ENCODE measurements around the gene CYB561D1.

CYB561D1 gene

GRCh38 chr1:109521002-109521951 is 27.4 kb downstream of the CYB561D1 start:
- no peak overlapping the region for H3K4me3 ChIP-seq (ENCODE audit: low read depth, low read length)
- no peak for DNase-seq (ENCODE audit: low read depth)
- TF ChIP-seq, protein P1, sequence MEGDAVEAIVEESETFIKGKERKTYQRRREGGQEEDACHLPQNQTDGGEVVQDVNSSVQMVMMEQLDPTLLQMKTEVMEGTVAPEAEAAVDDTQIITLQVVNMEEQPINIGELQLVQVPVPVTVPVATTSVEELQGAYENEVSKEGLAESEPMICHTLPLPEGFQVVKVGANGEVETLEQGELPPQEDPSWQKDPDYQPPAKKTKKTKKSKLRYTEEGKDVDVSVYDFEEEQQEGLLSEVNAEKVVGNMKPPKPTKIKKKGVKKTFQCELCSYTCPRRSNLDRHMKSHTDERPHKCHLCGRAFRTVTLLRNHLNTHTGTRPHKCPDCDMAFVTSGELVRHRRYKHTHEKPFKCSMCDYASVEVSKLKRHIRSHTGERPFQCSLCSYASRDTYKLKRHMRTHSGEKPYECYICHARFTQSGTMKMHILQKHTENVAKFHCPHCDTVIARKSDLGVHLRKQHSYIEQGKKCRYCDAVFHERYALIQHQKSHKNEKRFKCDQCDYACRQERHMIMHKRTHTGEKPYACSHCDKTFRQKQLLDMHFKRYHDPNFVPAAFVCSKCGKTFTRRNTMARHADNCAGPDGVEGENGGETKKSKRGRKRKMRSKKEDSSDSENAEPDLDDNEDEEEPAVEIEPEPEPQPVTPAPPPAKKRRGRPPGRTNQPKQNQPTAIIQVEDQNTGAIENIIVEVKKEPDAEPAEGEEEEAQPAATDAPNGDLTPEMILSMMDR (IDR thresholded peaks at IDR 0.05; ENCODE audit: low read depth, low read length, missing control alignments), result no peak

- DNase-seq (ENCODE audit: low read depth), result no peak
- TF ChIP-seq, protein P1 (IDR thresholded peaks at IDR 0.05; ENCODE audit: low read depth, low read length, missing control alignments), result no peak
- H3K4me3 ChIP-seq (ENCODE audit: low read depth, low read length), result no peak overlapping the region
Measured at GRCh38 chr1:109522026-109522425, 28.1 kb downstream of the CYB561D1 start.

DNA sequence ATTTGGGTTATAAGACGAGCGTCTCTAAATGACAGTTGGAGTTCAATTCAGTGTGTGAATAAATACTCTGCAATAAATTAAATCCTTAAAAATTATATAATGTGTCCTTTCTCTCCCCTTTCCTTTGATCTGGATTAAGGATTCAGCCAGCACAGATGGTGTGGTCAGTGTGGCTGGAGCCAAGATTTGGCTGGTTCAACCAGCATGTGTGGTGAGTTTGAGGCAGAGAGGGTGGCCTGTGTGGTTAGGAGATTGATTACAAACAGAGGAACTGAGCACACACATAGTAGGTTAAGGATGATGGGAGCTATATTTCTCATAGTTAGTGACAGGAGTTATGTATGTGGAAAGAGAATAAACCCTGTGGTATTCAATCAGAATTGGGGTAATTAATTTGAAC is 29.8 kb downstream of the CYB561D1 start:
- no peak overlapping the region for H3K4me3 ChIP-seq (ENCODE audit: low read depth, low read length)
- TF ChIP-seq, protein P1 (IDR thresholded peaks at IDR 0.05; ENCODE audit: low read depth, low read length, missing control alignments), result no peak
- DNase-seq (ENCODE audit: low read depth), result no peak

GRCh38 chr1:109527098-109527811 is 33.4 kb downstream of the CYB561D1 start:
- DNase-seq (ENCODE audit: low read depth), result no peak
- no peak overlapping the region for H3K4me3 ChIP-seq (ENCODE audit: low read depth, low read length)
- TF ChIP-seq, protein P1 (IDR thresholded peaks at IDR 0.05; ENCODE audit: low read depth, low read length, missing control alignments), result no peak

GRCh38 chr1:109527846-109528695 is 34.2 kb downstream of the CYB561D1 start:
- DNase-seq (ENCODE audit: low read depth), result no peak
- TF ChIP-seq, protein P1 (IDR thresholded peaks at IDR 0.05; ENCODE audit: low read depth, low read length, missing control alignments), result no peak

GRCh38 chr1:109528712-109529111 is 34.8 kb downstream of the CYB561D1 start:
- TF ChIP-seq, protein P1 (IDR thresholded peaks at IDR 0.05; ENCODE audit: low read depth, low read length, missing control alignments), result no peak
- DNase-seq (ENCODE audit: low read depth), result no peak

More at GRCh38 chr1:109527846-109528695, 34.2 kb downstream of the CYB561D1 start:
- H3K4me3 ChIP-seq (ENCODE audit: low read depth, low read length), result no peak overlapping the region

More at GRCh38 chr1:109528712-109529111, 34.8 kb downstream of the CYB561D1 start:
- H3K4me3 ChIP-seq (ENCODE audit: low read depth, low read length), result no peak overlapping the region

Measured in GM12864 (cell line).